K562 (cell line): ENCODE measurements around the gene SYVN1. TPM values are rescaled to one million over a fixed set of nuclear protein-coding genes. Genes with fewer than 3 reads are reported as not detected.

ENCODE experiments used
- AFF4 ChIP-seq: sonication (generic); formaldehyde crosslinking; IDR thresholded peaks from 2 replicates; pipeline ENCODE4 v1.8.0; 2023; ENCODE audit warnings: mild to moderate bottlenecking, missing genetic modification reagents
- ATF7 ChIP-seq: fragments of 450-650 bp; IDR thresholded peaks from 2 replicates; pipeline ENCODE4 v1.7.1; 2014; ENCODE audit warnings: mild to moderate bottlenecking, moderate library complexity
- BDP1 ChIP-seq: IDR thresholded peaks from 3 replicates; pipeline ENCODE4 v1.6.1; 2011; ENCODE audit not compliant: insufficient read length, insufficient read depth
- CBX3 ChIP-seq, 2 experiments: IDR thresholded peaks; 1 replicate in 1 of 2; 2 replicates in 1 of 2; pipeline ENCODE4 v1.6.1; 2012; ENCODE audit warnings: inconsistent platforms in 2 of 2, low read length in 2 of 2, borderline replicate concordance in 1 of 2, control low read depth in 1 of 2
- CBX8 ChIP-seq: fragments of 200-600 bp; sonication (generic); IDR thresholded peaks from 2 replicates; pipeline ENCODE4 v1.6.1; 2012; ENCODE audit warnings: borderline replicate concordance, mixed run types, low read depth, mild to moderate bottlenecking, moderate library complexity, mixed read lengths, low read length, control low read depth, inconsistent platforms; ENCODE audit not compliant: poor library complexity, severe bottlenecking; ENCODE audit errors: extremely low read depth
- CREBBP ChIP-seq: IDR thresholded peaks from one replicate; pipeline ENCODE4 v1.6.1; 2012; ENCODE audit warnings: low read depth, mild to moderate bottlenecking, control low read depth, inconsistent platforms, low read length
- DMBX1 ChIP-seq: fragments of 250-450 bp; sonication (Bioruptor Pico); IDR thresholded peaks from 2 replicates; pipeline ENCODE4 v1.8.0; 2022; ENCODE audit warnings: inconsistent platforms, mild to moderate bottlenecking, moderate library complexity, borderline replicate concordance
- FOXJ2 ChIP-seq: fragments of 200-800 bp; sonication (Bioruptor generic); IDR thresholded peaks from 2 replicates; pipeline ENCODE4 v1.6.1; 2016; ENCODE audit warnings: missing genetic modification characterization, missing compliant biosample characterization
- GATA2 ChIP-seq: sonication (generic); formaldehyde crosslinking; IDR thresholded peaks from 2 replicates; pipeline ENCODE4 v1.4.0; 2020; ENCODE audit warnings: mild to moderate bottlenecking, missing genetic modification reagents
- KHSRP ChIP-seq: fragments of 450-650 bp; IDR thresholded peaks from 2 replicates; pipeline ENCODE4 v1.6.1; 2017
- MAFF ChIP-seq: IDR thresholded peaks from 2 replicates; pipeline ENCODE4 v1.6.1; 2012; ENCODE audit warnings: low read length, improper control_type of control experiment
- NUFIP1 ChIP-seq: fragments of 450-650 bp; IDR thresholded peaks from 2 replicates; pipeline ENCODE4 v1.6.1; 2018; ENCODE audit not compliant: partially characterized antibody
- PCBP2 ChIP-seq: fragments of 200-400 bp; formaldehyde crosslinking; IDR thresholded peaks from 2 replicates; pipeline ENCODE4 v1.6.1; 2018; ENCODE audit warnings: low read length, low read depth, mild to moderate bottlenecking, moderate library complexity; ENCODE audit not compliant: poor library complexity, severe bottlenecking
- POLR2G ChIP-seq: fragments of 200-400 bp; formaldehyde crosslinking; IDR thresholded peaks from 2 replicates; pipeline ENCODE4 v1.6.1; 2017; ENCODE audit warnings: low read depth, mild to moderate bottlenecking, antibody characterized with exemption, low read length, moderate library complexity
- SIRT6 ChIP-seq: IDR thresholded peaks from one replicate; pipeline ENCODE4 v1.6.1; 2012; ENCODE audit warnings: low read depth, mild to moderate bottlenecking, control low read depth, inconsistent platforms, low read length, moderate library complexity
- SNIP1 ChIP-seq: fragments of 450-650 bp; IDR thresholded peaks from 2 replicates; pipeline ENCODE4 v1.7.1; 2017; ENCODE audit warnings: low read depth, mild to moderate bottlenecking
- TCF3 ChIP-seq: sonication (generic); formaldehyde crosslinking; IDR thresholded peaks from 2 replicates; pipeline ENCODE4 v1.4.0; 2020; ENCODE audit warnings: mild to moderate bottlenecking, missing genetic modification reagents
- THRAP3 ChIP-seq: fragments of 450-650 bp; IDR thresholded peaks from 2 replicates; pipeline ENCODE4 v1.6.1; 2016; ENCODE audit warnings: mild to moderate bottlenecking, inconsistent platforms, borderline replicate concordance
- ZBTB26 ChIP-seq: fragments of 450-650 bp; formaldehyde crosslinking; IDR thresholded peaks from 2 replicates; pipeline ENCODE4 v1.4.0; 2022; ENCODE audit warnings: missing genetic modification characterization
- ZKSCAN8 ChIP-seq: fragments of 200-800 bp; sonication (Bioruptor generic); IDR thresholded peaks from 2 replicates; pipeline ENCODE4 v1.6.1; 2016; ENCODE audit warnings: missing genetic modification characterization, missing compliant biosample characterization
- ZNF511 ChIP-seq: sonication (generic); formaldehyde crosslinking; IDR thresholded peaks from 2 replicates; pipeline ENCODE4 v1.8.0; 2022; ENCODE audit warnings: mild to moderate bottlenecking, missing genetic modification reagents
- ZNF655 ChIP-seq: fragments of 250-450 bp; sonication (Bioruptor Pico); IDR thresholded peaks from 2 replicates; pipeline ENCODE4 v1.5.0; 2021
- polyA plus RNA-seq, 8 experiments: library from polyadenylated mRNA; depleted of rRNA in 4 of 8; stranded (reverse) in 5 of 8; unstranded in 3 of 8; fragments of >200 nt; fragmentation: Nextera tagmentation in 2 of 8; fragmentation: Illumina TruSeq in 1 of 8; extraction: Ambion mirVana in 2 of 8; extraction: Trizol in 1 of 8; gene quantifications; 2 replicates each; pipeline versions ENCODE4 v1.2.1 to v1.2.3, GENCODE V29; 2011 to 2014; ENCODE audit warnings: inconsistent platforms in 1 of 8, missing spikeins in 1 of 8
- total RNA-seq, 7 experiments: library from RNA; depleted of rRNA in 6 of 7; stranded (reverse); fragments of >200 nt in 6 of 7; fragmentation: Illumina TruSeq in 2 of 7; extraction: Trizol in 2 of 7; gene quantifications; 2 replicates each; pipeline versions ENCODE4 v1.2.1 to v1.2.3, GENCODE V29; 2011 to 2021; ENCODE audit warnings: low replicate concordance in 1 of 7

SYVN1 gene
- total and polyA plus RNA-seq, 9 of the 15 experiments (the other 6 are each of a cell fraction or from before 2014, with no cell fraction given): 0.41 to 47.4 (median 9.9) TPM

- TF ChIP-seq AFF4 (CRISPR knock-in tag) (no peak), SNIP1 (no peak), DMBX1 (CRISPR knock-in tag) (no peak), ZBTB26 (CRISPR knock-in tag) (no peak), ZNF511 (no peak), CBX8 (no peak), MAFF (no peak), THRAP3 (no peak), GATA2 (CRISPR knock-in tag) (no peak), ATF7 (no peak), NUFIP1 (no peak), TCF3 (CRISPR knock-in tag) (no peak), ZNF655 (no peak), SIRT6 (no peak), CREBBP (no peak), KHSRP (no peak), FOXJ2 (tag) (no peak), POLR2G (no peak), ZKSCAN8 (CRISPR knock-in tag) (no peak), BDP1 (no peak), PCBP2 (no peak), CBX3 (IDR thresholded peaks at IDR 0.05; ENCODE audit: borderline replicate concordance in 1 of 2, low read length in 2 of 2) (no peak)
Observed at GRCh38 chr11:65116370-65117205, 17.7 kb downstream of the SYVN1 start (continued).
